ENCODE measurements around the gene INPP4B. TPM values are rescaled to one million over a fixed set of nuclear protein-coding genes. Genes with fewer than 3 reads are reported as not detected.

INPP4B gene
- polyA plus RNA-seq, 1 of the 3 experiments (the other 2 are of a cell fraction), result 0.08 TPM

DNA sequence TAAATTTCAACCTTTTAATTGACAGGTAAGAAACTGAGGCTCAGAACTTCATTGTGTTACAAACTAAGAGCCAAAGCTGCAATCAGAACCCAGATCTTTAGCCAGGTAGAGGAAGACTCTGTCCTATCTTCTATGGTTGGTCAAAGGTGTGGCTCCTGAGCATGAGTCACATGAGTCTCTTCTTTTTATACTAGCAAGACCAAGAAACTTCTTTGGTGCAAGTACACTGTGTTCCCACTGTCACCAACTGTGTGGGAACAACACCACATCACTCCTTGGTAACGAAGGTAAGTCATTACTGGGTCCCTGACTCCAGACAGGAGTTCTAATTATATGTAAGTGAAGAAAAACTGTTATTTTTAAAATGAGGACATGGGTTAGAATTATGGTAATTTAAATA is 290.1 kb downstream of the INPP4B start:
- POLR2A ChIA-PET, result no interaction called here

DNA sequence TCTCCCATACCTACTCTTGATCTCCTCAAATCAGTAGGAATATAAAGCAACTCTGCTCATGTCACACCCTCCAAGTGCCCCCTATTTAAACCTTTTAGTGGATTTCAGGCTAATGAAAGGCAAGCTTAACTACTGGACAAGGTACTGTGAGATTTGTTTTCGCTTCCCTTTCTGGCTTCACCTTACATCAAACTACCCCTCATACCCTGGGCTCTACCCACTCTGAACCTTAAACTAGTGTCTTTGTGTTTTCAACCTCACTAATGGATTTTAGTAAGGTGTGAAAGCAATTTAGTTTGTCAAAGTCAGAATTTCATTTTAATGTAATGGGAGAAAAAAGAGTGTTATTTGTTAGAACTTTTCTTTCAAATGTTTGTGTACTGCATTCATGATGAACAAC is 291.7 kb downstream of the INPP4B start:
- Histone ChIP-seq H3K27ac (ENCODE audit: low read depth in 2 of 2, low read length in 1 of 2) (no peak overlapping the region), H3K4me3 (ENCODE audit: low read depth in 2 of 2, low read length in 1 of 2) (no peak overlapping the region), H3K27me3 (ENCODE audit: insufficient read depth) (no peaks in the 10 kb centered on the region), H3K9me3 (no peaks in the 10 kb centered on the region), H3F3A (replicated peaks; ENCODE audit: insufficient read depth) (peaks cover 3% of the 10 kb centered on the region), H3K4me2 (no peak overlapping the region), H4K20me1 (ENCODE audit: insufficient read depth) (no peaks in the 10 kb centered on the region), H3K36me3 (replicated peaks in 1 of 2; ENCODE audit: control insufficient read depth in 1 of 2, insufficient read depth in 2 of 2, low read length in 1 of 2) (no peaks in the 10 kb centered on the region), H3K79me2 (ENCODE audit: insufficient read depth) (no peaks in the 10 kb centered on the region), H3K9ac (no peak overlapping the region), H3K9me2 (no peaks in the 10 kb centered on the region), H2AFZ (ENCODE audit: low read depth) (no peak overlapping the region), H3K4me1 (ENCODE audit: control insufficient read depth in 1 of 2, insufficient read depth in 2 of 2, low read depth in 1 of 2, low read length in 1 of 2) (no peaks in the 10 kb centered on the region; a peak in 1 of 4 replicates)
- CTCF ChIA-PET, result interaction anchor here (0.6 to 1.0 kb wide), 2 partner anchors 944 to 1248 kb away, joined by 3 to 4 read pairs; no protein-coding TSS in a partner anchor
- POLR2A ChIA-PET, result no interaction called here
- 83% methylated on average over 1 of the region's 1 CpG for WGBS (ENCODE audit: low lambda C conversion rate)
- no peak for DNase-seq
- TF ChIP-seq SMC3 (IDR thresholded peaks at IDR 0.05; ENCODE audit: low read depth, low read length) (no peak), RFX5 (IDR thresholded peaks at IDR 0.05; ENCODE audit: low read length) (no peak), CHD2 (IDR thresholded peaks at IDR 0.05; ENCODE audit: low read length, partially characterized antibody) (no peak), EZH2phosphoT487 (IDR thresholded peaks at IDR 0.05; ENCODE audit: borderline replicate concordance, low read depth) (no peak), FOXJ3 (CRISPR knock-in tag; IDR thresholded peaks at IDR 0.05) (no peak), MEF2A (IDR thresholded peaks at IDR 0.05; ENCODE audit: borderline replicate concordance, low read depth) (no peak), TAF1 (IDR thresholded peaks at IDR 0.05; ENCODE audit: borderline replicate concordance, low read depth, low read length) (no peak), NRF1 (IDR thresholded peaks at IDR 0.05; ENCODE audit: low read depth, low read length) (no peak), RCOR1 (IDR thresholded peaks at IDR 0.05; ENCODE audit: low read length) (no peak), TEAD4 (IDR thresholded peaks at IDR 0.05; ENCODE audit: borderline replicate concordance, insufficient read depth) (no peak)
- TF ChIP-seq, protein P1, sequence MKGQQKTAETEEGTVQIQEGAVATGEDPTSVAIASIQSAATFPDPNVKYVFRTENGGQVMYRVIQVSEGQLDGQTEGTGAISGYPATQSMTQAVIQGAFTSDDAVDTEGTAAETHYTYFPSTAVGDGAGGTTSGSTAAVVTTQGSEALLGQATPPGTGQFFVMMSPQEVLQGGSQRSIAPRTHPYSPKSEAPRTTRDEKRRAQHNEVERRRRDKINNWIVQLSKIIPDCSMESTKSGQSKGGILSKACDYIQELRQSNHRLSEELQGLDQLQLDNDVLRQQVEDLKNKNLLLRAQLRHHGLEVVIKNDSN (IDR thresholded peaks at IDR 0.05; ENCODE audit: borderline replicate concordance, low read depth), result no peak

More for the DNA sequence above, 290.1 kb downstream of the INPP4B start:
- no peak overlapping the region for H3K4me3 ChIP-seq (ENCODE audit: low read depth in 2 of 2, low read length in 1 of 2)
- H3F3A ChIP-seq (replicated peaks; ENCODE audit: insufficient read depth), result no peaks in the 10 kb centered on the region
- H3K9me3 ChIP-seq, result no peaks in the 10 kb centered on the region
- no peak overlapping the region for H3K27ac ChIP-seq (ENCODE audit: low read depth in 2 of 2, low read length in 1 of 2)
- DNase-seq, result no peak
- TF ChIP-seq NRF1 (IDR thresholded peaks at IDR 0.05; ENCODE audit: low read depth, low read length) (no peak), TEAD4 (IDR thresholded peaks at IDR 0.05; ENCODE audit: borderline replicate concordance, insufficient read depth) (no peak), POLR2AphosphoS5 (IDR thresholded peaks at IDR 0.05; ENCODE audit: low read depth, low read length) (no peak), FOXJ3 (CRISPR knock-in tag; IDR thresholded peaks at IDR 0.05) (no peak), SIN3A (IDR thresholded peaks at IDR 0.05; ENCODE audit: borderline replicate concordance, low read depth, low read length) (no peak), MXI1 (IDR thresholded peaks at IDR 0.05; ENCODE audit: low read depth, low read length) (no peak), ELF1 (IDR thresholded peaks at IDR 0.05) (no peak), YY1 (IDR thresholded peaks at IDR 0.05; ENCODE audit: low read depth) (no peak), RAD21 (IDR thresholded peaks at IDR 0.05; ENCODE audit: low read length) (no peak), CHD2 (IDR thresholded peaks at IDR 0.05; ENCODE audit: low read length, partially characterized antibody) (no peak), MEF2A (IDR thresholded peaks at IDR 0.05; ENCODE audit: borderline replicate concordance, low read depth) (no peak), TCF12 (IDR thresholded peaks at IDR 0.05) (no peak), RXRA (IDR thresholded peaks at IDR 0.05; ENCODE audit: borderline replicate concordance, low read depth) (no peak), TAF1 (IDR thresholded peaks at IDR 0.05; ENCODE audit: borderline replicate concordance, low read depth, low read length) (no peak), GATA2 (CRISPR knock-in tag; IDR thresholded peaks at IDR 0.05) (no peak)
- TF ChIP-seq, protein P2, sequence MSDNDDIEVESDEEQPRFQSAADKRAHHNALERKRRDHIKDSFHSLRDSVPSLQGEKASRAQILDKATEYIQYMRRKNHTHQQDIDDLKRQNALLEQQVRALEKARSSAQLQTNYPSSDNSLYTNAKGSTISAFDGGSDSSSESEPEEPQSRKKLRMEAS (IDR thresholded peaks at IDR 0.05; ENCODE audit: low read depth), result no peak
- TF ChIP-seq, protein P3, sequence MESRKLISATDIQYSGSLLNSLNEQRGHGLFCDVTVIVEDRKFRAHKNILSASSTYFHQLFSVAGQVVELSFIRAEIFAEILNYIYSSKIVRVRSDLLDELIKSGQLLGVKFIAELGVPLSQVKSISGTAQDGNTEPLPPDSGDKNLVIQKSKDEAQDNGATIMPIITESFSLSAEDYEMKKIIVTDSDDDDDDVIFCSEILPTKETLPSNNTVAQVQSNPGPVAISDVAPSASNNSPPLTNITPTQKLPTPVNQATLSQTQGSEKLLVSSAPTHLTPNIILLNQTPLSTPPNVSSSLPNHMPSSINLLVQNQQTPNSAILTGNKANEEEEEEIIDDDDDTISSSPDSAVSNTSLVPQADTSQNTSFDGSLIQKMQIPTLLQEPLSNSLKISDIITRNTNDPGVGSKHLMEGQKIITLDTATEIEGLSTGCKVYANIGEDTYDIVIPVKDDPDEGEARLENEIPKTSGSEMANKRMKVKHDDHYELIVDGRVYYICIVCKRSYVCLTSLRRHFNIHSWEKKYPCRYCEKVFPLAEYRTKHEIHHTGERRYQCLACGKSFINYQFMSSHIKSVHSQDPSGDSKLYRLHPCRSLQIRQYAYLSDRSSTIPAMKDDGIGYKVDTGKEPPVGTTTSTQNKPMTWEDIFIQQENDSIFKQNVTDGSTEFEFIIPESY (IDR thresholded peaks at IDR 0.05; ENCODE audit: borderline replicate concordance, low read depth), result no peak
- TF ChIP-seq, protein P1 (IDR thresholded peaks at IDR 0.05; ENCODE audit: borderline replicate concordance, low read depth), result no peak
- H3K79me2 ChIP-seq (ENCODE audit: insufficient read depth), result no peaks in the 10 kb centered on the region
- no peaks in the 10 kb centered on the region for H3K36me3 ChIP-seq (replicated peaks in 1 of 2; ENCODE audit: control insufficient read depth in 1 of 2, insufficient read depth in 2 of 2, low read length in 1 of 2)
- no peaks in the 10 kb centered on the region; a peak in 1 of 4 replicates for H3K4me1 ChIP-seq (ENCODE audit: control insufficient read depth in 1 of 2, insufficient read depth in 2 of 2, low read depth in 1 of 2, low read length in 1 of 2)
- H3K9ac ChIP-seq, result no peak overlapping the region
- H3K27me3 ChIP-seq (ENCODE audit: insufficient read depth), result no peaks in the 10 kb centered on the region
- CTCF ChIA-PET, result no interaction called here
- 59% methylated on average over 1 of the region's 1 CpG for WGBS (ENCODE audit: low lambda C conversion rate)
- no peak overlapping the region for H3K4me2 ChIP-seq
- H4K20me1 ChIP-seq (ENCODE audit: insufficient read depth), result no peaks in the 10 kb centered on the region
- H2AFZ ChIP-seq (ENCODE audit: low read depth), result no peak overlapping the region
- no peaks in the 10 kb centered on the region for H3K9me2 ChIP-seq
